GM19023 (cell line): ENCODE data around the gene HOMEZ.
A peak's percentile ranks its signal among the peaks of the same experiment; 100 is the strongest.
"Not testable (repeated sequence)": the region's sequence is repeated elsewhere in the genome, so short reads cannot be mapped to it uniquely, and the experiment has no call there.

ENCODE experiments used
- ATAC-seq: cut with Tn5 transposase; IDR thresholded peaks from one replicate; pipeline ENCODE4 v1.9.1; 2021; ENCODE audit warnings: mild to moderate bottlenecking, moderate library complexity; ENCODE audit not compliant: unreplicated experiment

The HOMEZ gene, protein sequence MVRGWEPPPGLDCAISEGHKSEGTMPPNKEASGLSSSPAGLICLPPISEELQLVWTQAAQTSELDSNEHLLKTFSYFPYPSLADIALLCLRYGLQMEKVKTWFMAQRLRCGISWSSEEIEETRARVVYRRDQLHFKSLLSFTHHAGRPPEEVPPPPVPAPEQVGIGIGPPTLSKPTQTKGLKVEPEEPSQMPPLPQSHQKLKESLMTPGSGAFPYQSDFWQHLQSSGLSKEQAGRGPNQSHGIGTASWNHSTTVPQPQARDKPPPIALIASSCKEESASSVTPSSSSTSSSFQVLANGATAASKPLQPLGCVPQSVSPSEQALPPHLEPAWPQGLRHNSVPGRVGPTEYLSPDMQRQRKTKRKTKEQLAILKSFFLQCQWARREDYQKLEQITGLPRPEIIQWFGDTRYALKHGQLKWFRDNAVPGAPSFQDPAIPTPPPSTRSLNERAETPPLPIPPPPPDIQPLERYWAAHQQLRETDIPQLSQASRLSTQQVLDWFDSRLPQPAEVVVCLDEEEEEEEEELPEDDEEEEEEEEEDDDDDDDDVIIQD

DNA sequence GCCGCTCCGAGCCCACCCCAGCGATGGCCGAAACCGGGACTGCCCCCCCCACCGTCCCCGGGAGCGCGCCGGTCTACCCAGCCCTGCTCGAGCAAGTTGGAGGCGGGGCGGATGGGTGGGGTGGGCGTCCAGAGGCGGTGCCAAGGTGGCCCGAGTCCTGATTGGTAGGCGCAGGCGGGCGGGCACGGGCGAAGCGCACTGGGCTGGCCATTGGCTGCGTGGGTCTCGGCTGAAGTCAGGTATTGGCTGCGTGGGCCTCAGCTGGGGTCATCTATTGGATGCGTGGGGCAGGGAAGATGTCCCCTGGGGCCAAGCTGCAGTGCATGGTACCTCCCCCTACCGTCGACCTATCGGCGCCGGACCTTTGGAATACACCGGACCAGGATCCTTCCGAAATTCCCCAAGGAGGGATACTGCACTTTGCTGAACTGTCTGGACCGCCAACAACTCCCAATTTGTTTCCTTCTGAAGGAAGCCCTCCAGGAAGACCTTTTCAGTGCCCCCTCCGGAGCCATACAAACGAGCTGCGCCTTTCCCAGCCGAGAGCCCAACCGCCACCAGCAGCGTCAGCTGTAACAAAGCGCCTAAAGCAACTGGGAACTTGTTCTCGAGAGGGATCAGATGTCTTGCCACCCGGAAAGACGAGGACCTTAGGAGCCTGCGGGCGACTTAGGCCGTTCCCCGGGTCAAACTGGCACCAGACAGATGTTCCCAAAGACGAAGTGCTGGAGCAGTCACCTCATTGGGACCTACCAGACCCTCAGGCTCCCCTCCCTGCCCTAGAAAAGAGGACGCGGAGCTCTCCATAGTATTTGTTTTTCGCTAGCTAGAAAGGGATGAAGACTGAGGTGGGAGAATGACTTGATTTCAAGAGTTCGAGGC lies at the start of gene HOMEZ:
TSS of gene HOMEZ (minus strand) at position 113 of the 882 bp plus-strand sequence. CDS start 180 bp downstream, outside the sequence.
- peak; percentile 99 for ATAC-seq

DNA sequence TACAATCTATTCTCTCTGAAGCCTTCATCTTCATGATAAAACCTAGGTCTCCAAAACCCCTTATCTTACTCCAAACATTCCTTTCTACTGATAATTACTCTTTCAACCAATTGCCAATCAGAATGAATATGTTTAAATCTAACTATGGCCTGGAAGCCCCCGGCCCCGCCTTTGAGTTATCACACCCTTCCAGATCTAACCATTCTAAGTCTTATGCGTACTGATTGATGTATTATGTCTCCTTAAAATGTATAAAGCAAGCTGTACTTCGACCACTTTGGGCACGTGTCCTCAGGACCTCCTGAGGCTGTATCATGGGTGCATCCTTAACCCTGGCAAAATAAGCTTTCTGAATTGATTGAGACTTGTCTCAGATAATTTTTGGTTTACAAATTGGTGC lies 49.7 kb upstream of the HOMEZ start:
- ATAC-seq = no peak

DNA sequence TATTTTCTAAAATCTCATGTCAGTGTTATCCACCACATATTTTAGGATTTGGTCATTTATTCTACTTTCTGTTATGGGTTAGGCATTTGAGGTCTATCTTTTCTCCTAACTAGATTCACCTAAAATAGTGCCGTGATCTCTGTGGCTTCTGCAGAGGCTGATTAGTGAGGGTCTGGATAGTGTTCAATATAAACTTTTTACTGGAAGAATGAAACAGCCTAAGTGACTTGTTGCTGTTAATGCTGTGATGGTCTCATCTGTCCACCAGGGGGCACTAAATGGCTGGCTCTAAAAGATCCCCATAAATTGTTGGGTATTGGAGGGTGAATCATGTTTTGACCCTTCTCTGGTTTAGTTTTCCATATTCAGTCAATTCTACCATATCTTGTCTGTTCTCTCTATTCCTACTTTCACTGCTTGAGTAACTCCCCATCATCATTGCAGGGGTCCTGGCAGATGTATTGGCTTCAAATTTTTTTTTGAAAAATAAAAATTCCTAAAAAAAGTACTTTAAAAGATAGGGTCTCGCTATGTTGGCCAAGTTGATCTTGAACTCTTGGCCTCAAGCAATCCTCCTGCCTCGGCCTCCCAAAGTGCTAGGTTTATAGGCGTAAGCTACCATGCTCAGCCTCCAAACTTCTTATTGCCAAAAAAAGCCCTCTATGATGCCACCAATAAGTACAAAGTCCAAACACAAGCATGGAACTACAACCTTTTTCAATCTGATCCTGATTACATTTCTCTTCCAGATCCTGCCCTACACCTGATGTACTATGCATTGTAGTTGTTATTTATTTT lies 42.2 kb upstream of the HOMEZ start:
- ATAC-seq = no peak

DNA sequence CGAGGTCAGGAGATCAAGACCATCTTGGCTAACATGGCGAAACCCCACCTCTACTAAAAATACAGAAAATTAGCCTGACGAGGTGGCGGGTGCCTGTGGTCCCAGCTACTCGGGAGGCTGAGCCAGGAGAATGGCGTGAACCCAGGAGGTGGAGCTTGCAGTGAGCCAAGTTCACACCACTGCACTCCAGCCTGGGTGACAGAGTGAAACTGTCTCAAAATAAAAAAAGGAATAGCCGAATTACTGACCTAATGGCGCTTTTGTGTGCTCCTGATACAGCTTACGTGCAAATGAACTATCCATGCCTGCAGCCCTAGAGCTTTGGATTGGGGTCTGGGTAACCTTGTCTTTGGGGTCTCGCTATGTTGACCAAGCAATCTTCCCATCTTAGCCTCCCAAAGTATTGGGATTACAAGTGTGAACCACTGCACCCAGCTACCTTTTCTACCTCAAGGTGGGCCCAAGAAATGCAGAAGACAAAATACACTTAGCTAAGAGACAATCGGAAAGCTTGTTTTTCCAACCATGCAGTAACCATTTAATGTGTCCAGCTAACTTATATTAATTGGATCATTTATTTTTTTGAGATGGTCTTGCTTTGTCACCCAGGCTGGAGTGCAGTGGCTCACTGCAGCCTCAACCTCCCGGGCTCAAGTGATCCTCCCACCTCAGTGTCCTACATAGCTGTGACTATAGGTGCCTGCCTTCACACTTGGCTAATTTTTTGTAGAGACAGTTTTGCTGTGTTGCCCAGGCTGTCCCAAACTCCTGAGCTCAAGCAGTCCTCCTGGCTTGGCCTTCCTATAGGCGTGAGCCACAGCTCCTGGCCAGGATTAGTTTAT lies 40.8 kb upstream of the HOMEZ start:
- no peak for ATAC-seq

DNA sequence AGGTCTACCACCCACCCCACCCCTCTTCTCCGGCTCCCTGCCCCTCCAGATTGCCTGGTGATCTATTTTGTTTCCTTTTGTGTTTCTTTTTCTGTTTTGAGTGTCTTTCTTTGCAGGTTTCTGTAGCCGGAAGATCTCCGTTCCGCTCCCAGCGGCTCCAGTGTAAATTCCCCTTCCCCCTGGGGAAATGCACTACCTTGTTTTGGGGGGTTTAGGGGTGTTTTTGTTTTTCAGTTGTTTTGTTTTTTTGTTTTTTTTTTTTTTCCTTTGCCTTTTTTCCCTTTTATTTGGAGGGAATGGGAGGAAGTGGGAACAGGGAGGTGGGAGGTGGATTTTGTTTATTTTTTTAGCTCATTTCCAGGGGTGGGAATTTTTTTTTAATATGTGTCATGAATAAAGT lies 39.8 kb upstream of the HOMEZ start:
- ATAC-seq = not testable (repeated sequence)

DNA sequence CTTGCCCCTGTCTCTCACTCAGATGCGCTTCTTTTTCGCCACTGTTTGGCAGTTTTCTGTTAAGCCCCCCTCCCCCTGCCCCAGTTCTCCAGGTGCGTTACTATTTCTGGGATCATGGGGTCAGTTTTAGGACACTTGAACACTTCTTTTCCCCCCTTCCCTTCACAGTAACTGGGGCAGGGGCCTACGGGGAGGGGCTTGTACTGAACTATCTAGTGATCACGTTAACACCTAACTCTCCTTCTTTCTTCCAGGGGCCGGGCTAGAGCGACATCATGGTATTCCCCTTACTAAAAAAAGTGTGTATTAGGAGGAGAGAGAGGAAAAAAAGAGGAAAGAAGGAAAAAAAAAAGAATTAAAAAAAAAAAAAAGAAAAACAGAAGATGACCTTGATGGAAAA lies 39.1 kb upstream of the HOMEZ start:
- ATAC-seq = no peak

DNA sequence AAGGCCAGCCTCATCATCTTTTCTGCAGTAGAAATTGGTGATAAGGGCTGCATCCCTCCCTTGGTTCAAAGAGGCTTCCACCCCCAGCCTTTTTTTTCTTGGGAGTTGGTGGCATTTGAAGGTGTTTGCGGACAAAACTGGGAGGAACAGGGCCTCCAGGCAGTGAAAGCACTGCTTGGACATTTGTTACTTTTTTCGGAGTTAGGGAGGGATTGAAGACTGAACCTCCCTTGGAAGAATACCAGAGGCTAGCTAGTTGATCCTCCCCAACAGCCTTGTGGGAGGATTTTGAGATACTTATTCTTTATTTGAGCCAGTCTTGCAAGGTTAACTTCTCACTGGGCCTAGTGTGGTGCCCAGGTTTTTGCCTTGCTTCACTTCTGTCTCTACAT lies 38.5 kb upstream of the HOMEZ start:
- no peak for ATAC-seq

DNA sequence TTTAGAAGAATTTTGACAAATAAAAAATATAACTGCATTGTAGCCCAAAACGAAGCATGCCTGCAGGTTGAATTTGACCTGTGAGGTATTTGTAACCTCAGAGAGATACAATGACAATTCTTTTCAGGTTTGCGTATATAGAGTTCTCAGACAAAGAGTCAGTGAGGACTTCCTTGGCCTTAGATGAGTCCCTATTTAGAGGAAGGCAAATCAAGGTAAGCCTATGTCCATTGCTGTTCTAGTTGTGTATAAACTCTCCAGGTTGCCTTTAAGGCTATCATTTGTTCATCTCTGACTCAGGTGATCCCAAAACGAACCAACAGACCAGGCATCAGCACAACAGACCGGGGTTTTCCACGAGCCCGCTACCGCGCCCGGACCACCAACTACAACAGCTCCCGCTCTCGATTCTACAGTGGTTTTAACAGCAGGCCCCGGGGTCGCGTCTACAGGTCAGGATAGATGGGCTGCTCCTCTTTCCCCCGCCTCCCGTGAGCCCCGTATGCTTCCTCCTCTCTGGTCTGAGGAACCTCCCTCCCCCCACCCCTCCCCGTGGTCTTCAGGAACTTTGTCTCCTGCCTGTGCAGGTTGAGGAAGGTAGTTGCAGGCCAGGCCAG lies 38.0 kb upstream of the HOMEZ start:
- ATAC-seq = no peak

DNA sequence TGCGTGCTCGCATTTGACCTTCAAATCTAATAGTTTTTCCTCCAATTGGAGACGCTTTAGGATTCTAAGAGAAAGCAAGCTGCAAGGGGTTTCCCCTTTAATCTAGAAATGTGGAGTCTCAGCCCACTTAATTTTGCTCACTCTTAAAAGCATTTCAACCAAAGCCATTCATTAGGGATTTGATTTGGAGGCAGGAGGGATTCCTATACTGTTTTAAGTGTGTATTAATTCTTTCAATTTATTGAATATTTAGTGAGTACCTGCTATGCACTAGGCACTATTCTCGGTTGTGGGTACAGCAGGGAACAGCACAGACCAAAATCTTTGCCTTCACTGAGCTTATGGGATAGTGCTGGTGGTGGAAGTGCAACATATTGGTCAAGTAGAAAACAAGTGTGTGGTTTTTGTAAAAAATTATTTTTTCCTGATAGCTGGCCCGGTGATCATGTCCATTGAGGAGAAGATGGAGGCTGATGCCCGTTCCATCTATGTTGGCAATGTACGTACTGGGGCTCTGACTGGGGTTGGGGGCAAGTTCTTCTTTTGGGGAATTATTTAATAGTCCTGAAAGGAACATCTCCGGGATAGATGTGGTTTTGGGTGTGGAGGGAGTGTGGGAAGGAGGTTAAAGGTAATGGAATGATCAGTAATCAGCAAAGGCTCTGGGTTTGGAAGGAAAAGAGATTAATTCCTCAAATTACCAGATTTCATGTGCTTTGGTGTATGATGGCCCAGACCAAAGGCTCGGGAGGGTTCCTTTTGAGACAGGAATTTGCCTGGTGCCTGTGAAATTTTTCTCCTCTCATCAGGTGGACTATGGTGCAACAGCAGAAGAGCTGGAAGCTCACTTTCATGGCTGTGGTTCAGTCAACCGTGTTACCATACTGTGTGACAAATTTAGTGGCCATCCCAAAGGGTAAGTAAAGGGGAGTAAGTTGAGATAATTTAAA lies 36.9 kb upstream of the HOMEZ start:
- no peak for ATAC-seq

DNA sequence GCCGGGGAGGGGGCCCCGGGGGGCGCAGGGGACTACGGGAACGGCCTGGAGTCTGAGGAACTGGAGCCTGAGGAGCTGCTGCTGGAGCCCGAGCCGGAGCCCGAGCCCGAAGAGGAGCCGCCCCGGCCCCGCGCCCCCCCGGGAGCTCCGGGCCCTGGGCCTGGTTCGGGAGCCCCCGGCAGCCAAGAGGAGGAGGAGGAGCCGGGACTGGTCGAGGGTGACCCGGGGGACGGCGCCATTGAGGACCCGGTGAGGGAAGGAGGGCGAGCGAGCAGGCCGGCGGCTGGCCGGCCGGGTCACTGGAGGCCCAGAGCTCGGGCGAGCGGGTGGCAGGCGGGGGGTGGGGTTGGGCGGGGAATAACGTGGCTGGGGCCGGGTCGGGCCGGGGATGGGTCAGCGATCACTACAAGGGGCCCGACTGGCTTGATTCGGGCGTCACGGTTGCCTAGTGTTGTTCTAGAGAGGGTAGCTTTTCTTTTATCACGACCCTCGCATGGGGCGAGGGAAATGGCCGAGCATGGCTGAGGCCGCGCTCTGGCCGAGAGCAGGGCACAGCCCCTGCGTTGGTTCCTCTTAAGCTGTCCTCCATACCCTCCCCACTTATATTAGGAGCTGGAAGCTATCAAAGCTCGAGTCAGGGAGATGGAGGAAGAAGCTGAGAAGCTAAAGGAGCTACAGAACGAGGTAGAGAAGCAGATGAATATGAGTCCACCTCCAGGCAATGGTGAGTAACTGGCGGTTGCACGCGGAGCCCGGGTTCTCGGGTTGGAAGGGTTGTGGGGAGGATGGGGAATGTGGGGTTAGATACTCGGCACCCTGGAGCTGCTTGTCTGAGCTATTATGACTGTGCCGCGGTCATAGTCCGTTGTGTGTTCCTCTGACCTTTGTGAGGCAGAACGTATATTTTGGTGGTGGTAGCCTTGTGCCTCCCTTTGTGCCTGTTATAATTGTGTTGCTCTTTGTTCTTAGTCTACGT lies 35.9 kb upstream of the HOMEZ start:
- ATAC-seq = peak; percentile 9

DNA sequence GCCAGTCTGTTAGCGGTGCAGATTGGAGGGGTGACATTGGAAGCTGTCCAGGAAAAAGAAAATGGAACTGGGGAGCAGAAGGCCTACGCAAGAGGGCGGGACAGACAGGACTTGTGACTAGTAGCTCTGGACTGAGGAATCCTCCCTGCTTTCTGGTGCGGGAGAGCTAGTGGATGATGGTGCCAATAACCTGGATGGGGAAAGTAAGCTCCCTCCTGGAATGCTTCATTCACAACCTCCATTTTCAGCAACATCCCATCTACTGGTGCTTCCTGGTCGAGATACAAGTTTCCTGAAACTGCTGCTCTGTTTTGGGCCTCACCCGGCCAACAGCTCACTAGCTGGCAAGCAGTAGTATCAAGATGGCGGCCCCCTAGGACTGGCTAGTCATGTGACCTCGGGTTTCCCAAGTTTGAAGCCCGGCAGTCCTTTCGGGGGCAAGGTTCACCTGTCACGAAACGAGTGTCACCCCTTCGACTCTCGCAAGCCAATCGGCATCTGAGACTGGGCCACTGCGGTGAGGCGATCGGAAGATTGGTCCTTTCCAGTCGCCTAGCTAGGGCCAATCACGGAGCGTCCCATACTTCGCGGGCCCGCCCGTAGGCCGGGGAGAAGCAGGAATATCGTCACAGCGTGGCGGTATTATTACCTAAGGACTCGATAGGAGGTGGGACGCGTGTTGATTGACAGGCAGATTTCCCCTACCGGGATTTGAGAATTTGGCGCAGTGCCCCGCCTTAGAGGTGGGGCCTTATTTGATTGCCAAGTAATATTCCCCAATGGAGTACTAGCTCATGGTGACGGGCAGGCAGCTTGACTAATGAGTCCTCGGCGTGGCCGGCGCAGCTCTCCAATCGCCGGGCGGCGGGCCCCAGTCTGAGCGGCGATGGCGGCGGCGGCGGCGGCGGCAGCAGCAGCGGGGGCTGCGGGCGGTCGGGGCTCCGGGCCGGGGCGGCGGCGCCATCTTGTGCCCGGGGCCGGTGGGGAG lies 34.9 kb upstream of the HOMEZ start, which contains the start of gene PABPN1:
TSS of gene PABPN1 (plus strand) at position 874 of the 988 bp plus-strand sequence. CDS start at position 887, 13 bp downstream.
- ATAC-seq = peak; percentile 92

DNA sequence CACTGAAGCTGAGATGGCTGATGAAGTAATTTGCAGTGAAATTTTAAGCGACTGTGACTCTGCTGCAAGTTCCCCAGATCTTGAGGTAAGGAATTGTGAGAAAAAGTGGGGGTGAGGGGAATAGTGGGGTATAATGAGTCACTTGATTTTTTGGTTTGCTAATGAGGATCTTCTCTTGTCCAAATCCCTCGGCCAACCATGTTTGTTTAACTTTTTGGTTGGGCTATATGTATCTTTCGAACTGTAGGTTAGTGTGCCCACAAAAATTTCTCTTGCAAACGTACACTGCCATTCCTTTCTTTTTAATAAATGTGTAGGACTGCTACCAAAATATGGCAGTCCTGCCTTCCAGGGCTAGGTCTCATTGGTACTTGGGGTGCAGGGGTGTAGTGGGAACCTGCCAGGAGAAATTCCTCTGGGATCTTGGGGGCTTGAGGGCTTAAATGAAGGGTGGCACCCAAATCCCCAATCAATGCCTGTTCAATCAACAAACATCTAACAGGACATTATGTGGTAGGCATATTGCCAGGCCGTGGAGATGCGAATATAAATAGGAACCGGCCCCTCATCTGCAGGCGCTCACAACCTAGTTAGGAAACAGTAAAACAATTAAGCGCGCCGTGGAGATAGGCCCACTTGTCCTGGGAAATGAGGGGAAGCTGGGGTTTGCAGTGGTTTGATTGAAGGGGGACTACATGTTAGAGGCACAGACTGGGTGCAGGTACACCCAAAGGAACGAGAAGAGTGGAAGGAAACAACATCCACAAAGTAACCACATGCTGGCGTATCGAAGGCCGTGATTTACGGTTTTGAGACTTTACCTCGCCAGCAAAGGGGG lies 34.0 kb upstream of the HOMEZ start:
- ATAC-seq = no peak

DNA sequence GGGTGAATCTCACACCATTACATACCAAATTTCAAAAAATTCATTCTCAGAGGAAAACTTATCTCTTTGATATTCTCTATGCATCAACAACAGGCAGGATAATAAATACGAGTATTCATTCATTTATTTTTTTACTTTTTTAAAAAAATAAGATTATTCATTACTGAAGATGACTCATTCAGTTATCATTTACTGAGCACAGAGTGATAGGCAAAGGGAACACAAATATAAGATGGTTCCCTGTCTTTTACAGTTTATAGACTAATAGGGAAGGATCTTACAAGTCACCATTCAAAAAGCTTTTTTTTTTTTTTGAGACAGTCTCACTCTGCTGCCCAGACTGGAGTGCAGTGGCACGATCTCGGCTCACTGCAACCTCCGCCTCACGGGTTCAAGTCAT lies 30.4 kb upstream of the HOMEZ start:
- no peak for ATAC-seq

DNA sequence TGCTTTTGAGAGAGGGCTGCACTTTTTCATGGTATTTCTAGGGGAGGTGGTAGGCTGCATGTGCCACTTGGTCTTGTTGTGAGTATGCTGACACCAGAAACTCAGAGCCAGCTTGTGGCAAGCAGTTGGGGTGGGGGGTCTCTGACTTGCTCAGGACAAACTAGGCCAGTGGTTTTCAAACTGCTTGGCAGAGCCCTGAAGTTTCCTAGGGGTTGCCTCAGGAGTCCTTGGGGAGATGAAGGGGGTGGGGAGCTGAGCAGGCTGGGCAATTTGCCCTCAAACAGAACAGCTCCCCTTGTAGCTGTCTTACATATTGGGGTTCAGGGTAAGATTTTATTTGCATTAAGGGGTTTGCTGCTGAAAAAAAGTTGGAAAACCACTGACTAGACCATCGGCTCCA lies 24.6 kb upstream of the HOMEZ start:
- no peak for ATAC-seq
